Stimulated activated CD4-positive, alpha-beta T cell treated with anti-CD3 and anti-CD28 coated beads, TNF-alpha, amount 100 ng/mL, for 1 hour (primary cell): ENCODE measurements around the gene GMDS.

Experiments
- DNase-seq, 3 donors: peaks; one replicate each; pipeline ENCODE4 v3.0.0-alpha.2; 2020; ENCODE audit warnings: low read depth in 3 of 3, low spot score in 1 of 3

The GMDS gene

GRCh38 chr6:2240961-2241360, 4.4 kb downstream of the GMDS start:
- DNase-seq: no peak

DNA sequence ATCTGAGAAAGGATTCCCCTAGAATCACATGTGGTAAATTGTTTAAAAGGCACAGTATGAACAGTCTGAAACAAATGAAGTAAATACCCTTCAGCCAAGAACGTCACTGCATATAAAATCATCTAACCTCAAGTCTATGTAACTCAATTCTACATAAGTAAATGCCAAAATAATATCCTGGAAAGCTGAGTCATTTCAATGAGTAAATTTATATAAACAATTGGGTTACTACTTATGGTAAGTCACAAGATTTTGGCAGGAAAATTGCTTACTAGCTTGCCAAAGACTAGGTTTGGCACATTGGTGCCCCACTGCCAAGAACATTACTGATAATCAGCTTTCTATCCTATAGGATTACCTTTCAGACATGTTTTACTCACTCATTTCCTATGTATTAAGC, 8.4 kb downstream of the GMDS start:
- no peak for DNase-seq

DNA sequence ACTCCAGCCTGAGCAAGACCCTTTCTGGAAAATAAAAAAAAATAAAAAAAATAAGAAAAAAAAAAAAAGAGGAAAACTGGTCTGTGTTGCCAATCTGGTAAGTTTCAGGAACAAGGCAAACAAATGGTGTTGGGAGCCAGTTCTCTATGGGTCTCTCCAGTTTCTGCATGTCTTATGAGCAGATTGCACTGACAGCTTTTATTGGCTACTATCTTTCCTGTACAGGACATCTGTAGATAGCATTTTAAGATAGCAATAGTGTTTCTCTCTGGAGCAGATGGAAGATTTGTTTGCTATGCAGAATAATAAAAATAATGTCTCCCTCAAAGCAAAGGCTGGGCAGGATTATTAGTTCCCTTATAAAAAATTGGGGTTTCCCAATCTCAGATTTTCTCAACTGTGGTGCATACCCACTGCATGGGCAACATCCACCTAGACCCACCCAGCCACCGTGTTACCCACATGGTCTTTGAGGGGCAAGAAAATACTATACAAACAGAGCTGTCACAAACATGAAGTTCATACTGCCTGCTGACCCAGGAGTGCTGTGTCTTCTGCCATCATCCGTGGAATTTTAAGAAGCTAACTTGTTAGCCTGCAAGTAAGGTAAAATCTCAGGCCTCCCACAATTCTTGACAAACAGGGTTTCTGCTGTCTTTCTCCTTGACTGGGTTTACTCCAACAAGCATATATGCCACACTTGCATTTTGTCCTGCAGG, 9.5 kb downstream of the GMDS start:
- no peak for DNase-seq

GRCh38 chr6:2232445-2232844, 13.0 kb downstream of the GMDS start:
- DNase-seq: no peak

- DNase-seq: no peak
Measured at GRCh38 chr6:2231438-2231837, 14.0 kb downstream of the GMDS start.

GRCh38 chr6:2230659-2231277, 14.6 kb downstream of the GMDS start:
- DNase-seq: no peak

DNA sequence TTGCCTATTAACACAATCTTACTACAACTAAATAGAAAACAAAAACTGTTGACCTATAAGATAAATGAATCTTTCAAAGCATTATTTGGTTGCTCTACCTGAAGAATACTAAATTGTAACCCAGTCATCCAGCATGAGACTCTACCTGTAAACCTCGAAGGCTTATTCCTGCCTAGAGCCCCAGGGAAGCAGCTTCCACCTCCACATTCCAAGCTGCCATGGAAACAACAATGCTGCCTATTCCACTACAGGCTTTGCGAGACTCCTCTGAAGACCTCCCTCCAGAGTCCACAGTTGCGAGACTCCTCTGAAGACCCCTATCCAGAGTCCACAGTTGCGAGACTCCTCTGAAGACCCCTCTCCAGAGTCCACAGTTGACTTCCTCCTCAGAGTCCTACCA, 15.7 kb downstream of the GMDS start:
- no peak for DNase-seq

DNA sequence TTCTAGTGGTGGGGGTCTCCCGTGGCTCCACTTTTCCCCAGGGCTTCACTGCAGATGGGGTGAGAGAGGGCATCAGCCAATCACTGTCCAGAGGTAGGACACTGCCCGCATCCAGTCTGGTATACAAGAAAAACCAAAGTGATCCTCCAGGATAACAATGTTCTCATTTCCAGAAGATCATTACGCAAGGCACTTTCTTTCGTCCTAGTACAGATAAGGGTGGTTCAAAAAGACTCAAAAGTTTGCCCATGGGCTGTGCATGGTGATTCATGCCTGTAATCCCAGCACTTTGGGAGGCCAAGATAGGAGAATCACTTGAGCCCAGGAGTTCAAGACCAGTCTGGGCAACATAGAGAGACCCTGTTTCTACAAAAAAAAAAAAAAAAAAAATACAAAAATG, 16.4 kb downstream of the GMDS start:
- DNase-seq: no peak

GRCh38 chr6:2228392-2228791, 17.0 kb downstream of the GMDS start:
- DNase-seq: no peak

- DNase-seq: no peak
Measured at GRCh38 chr6:2226775-2227174, 18.6 kb downstream of the GMDS start.

GRCh38 chr6:2225422-2226392, 19.7 kb downstream of the GMDS start:
- no peak for DNase-seq

DNA sequence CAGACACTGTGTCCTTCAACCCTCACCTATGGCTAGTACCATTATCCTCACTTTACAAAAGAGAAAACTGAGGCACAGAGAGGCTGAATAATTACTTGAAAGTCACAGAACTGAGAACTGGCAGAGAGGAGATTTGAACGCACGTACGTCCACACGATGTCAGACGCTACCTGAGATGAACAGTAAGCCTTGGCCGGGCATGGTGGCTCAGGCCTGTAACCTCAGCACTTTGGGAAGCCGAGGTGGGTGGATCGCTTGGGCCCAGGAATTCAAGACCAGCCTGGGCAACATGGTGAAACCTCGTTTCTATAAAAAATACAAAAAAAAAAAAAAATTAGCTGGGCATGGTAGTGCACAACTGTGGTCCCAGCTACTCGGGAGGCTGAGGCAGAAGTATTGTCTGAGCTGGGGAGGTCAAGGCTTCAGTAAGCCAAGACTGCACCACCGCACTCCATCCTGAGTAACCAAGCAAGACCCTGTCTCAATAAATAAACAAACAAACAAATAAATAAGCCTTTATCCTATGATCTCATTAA, 20.5 kb downstream of the GMDS start:
- no peak for DNase-seq

GRCh38 chr6:2222275-2222842, 23.0 kb downstream of the GMDS start:
- DNase-seq: no peak

GRCh38 chr6:2221726-2222274, 23.6 kb downstream of the GMDS start:
- no peak for DNase-seq

- DNase-seq: no peak
Measured at GRCh38 chr6:2220154-2220553, 25.3 kb downstream of the GMDS start.

DNA sequence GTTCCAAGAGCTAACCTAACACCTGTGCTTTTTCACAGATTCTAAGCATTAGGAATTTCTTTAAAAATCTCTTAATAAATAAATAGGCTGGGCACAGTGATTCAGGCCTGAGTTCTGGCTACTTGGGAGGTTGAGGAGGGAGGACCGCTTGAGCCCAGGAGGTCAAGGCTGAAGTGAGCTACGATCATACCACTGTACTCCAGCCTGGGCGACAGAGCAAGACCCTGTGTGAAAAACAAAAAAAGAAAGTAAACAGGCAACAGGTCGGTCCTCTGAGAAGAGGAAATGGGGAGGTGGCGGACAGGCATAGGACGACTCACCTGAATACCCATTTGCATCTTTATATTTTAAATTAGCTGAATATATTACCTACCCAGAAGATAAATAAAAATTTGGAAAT, 26.5 kb downstream of the GMDS start:
- no peak for DNase-seq

GRCh38 chr6:2216794-2217383, 28.5 kb downstream of the GMDS start:
- DNase-seq: no peak

- no peak for DNase-seq
Measured at GRCh38 chr6:2215342-2215741, 30.1 kb downstream of the GMDS start.

DNA sequence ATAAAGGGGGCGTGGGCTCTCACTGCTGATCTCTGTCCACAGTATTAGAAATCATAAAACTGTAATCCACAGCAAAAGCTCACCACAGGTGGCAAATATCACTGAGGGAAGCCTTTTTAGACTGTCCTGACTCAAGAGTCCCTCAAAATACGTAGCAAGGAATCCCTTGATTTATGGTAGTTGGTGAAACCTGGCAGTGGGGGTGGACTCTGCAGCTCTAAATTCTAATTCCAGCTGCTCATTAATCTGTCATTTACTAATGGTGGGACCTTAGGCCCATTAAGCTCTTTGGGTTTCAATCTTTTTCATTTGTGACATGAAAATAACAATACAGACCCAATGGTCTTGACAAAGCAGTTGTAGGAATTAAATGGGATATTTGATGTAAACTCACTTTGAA, 32.3 kb downstream of the GMDS start:
- DNase-seq: no peak

DNA sequence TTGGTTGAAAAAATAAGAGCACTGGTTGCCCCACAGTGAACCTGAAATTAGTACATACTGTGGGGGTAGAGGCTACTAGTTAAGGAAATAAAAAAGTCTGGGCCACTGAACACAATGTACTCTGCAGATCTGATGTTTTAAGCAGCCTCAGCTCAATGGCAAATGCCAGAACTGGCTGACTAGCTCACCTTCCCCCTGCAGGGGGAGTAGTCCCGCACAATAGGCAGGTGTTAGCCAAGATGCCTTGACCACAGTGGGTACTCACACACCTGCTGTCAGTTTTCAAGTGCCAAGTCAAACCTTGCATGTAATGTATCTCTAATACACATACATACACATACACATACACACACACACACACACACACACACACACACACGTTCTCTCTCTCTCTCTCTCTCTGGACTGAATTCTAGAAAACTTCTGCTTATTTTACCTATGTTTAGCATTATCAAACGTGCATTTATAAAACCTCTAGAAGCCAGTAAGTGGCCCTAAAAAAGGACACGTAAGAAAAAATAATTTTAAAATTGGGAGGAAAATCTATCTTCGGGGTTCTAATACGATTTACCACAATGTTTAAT, 36.1 kb downstream of the GMDS start:
- DNase-seq: no peak
